Thoracic aorta (tissue), 2 donors: ENCODE results near the gene CNN3. TPM values are rescaled to one million over a fixed set of nuclear protein-coding genes. Genes with fewer than 3 reads are reported as not detected.

Experiments
- ATAC-seq: fragments of 150-250 bp; one replicate; pipeline ENCODE4 v1.8.0; 2017; ENCODE audit warnings: low read depth; ENCODE audit not compliant: insufficient number of reproducible peaks, low FRiP score
- DNase-seq: peaks from one replicate; pipeline ENCODE4 v3.0.0-alpha.2; 2020; ENCODE audit warnings: low spot score
- H3K27ac ChIP-seq, 2 donors: fragments of 200-600 bp; sonication (generic); 1 replicate in 1 of 2; 2 replicates in 1 of 2; pipeline ENCODE4 v1.5.1; 2016; ENCODE audit warnings: mild to moderate bottlenecking in 2 of 2, moderate library complexity in 2 of 2
- H3K27me3 ChIP-seq: fragments of 200-600 bp; sonication (generic); replicated peaks from 2 replicates; pipeline ENCODE4 v1.6.0; 2016; ENCODE audit warnings: mild to moderate bottlenecking; ENCODE audit not compliant: insufficient read depth
- H3K36me3 ChIP-seq: fragments of 200-600 bp; sonication (generic); one replicate; pipeline ENCODE4 v1.5.1; 2016
- H3K4me1 ChIP-seq, 2 donors: fragments of 200-600 bp; sonication (generic); 1 replicate in 1 of 2; 2 replicates in 1 of 2; pipeline versions ENCODE4 v1.5.1 to v1.6.0; 2016; ENCODE audit warnings: low read depth in 2 of 2, mild to moderate bottlenecking in 1 of 2; ENCODE audit not compliant: control insufficient read depth in 1 of 2
- H3K4me3 ChIP-seq: fragments of 200-600 bp; sonication (generic); 2 replicates; pipeline ENCODE4 v1.5.1; 2016; ENCODE audit warnings: mild to moderate bottlenecking
- H3K9me3 ChIP-seq: fragments of 200-600 bp; sonication (generic); 2 replicates; pipeline ENCODE4 v1.5.1; 2016
- total RNA-seq, 2 donors: library from RNA; depleted of rRNA; stranded (reverse); fragments of >200 nt; gene quantifications; one replicate each; pipeline versions ENCODE4 v1.1.0 to v1.2.3, GENCODE V29; 2016
- TF ChIP-seq, protein P1 (sequence below): fragments of 200-600 bp; sonication (generic); IDR thresholded peaks from one replicate; pipeline ENCODE4 v1.5.1; 2019; ENCODE audit warnings: antibody characterized with exemption

CNN3 gene
- 100 to 1,000 TPM; 225 to 257 TPM for total RNA-seq

DNA sequence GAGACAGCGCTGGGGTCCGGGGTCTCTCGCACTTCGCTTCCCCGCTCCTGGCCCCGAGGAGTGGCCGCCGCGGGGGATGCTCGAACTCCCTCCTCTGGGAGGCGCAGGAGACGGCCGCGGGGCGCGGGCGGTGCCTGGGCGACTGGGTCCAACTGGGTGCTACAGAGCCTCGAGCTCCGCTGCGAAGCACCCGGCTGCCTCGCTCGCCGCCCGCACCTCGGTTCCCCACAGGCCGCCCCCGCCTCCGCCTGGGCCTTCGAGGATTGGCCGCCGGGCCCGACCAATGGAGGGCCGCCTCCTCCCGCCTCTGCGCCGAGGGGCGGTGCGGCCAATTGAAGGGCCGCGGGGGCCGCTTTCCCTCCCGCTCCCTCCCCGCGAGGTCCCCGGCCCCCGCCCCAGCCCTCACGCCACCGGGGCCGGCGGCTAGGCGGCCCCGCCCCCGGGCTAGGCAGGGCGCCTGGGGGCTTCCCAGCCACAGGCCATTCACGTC, at the start of gene CNN3:
Gene CNN3, minus strand, starts transcription at position 196 of the 490 bp plus-strand sequence. CDS start 216 bp downstream, outside the sequence.
- ATAC-seq (peak; percentile 85), DNase-seq (peak; percentile 68)
- H3K27me3 ChIP-seq = no peaks in the 10 kb centered on the region
- H3K27ac ChIP-seq = peak within 1 kb of the TSS; percentile 99
- no peaks in the 10 kb centered on the region for H3K36me3 ChIP-seq
- TF ChIP-seq, protein P1, sequence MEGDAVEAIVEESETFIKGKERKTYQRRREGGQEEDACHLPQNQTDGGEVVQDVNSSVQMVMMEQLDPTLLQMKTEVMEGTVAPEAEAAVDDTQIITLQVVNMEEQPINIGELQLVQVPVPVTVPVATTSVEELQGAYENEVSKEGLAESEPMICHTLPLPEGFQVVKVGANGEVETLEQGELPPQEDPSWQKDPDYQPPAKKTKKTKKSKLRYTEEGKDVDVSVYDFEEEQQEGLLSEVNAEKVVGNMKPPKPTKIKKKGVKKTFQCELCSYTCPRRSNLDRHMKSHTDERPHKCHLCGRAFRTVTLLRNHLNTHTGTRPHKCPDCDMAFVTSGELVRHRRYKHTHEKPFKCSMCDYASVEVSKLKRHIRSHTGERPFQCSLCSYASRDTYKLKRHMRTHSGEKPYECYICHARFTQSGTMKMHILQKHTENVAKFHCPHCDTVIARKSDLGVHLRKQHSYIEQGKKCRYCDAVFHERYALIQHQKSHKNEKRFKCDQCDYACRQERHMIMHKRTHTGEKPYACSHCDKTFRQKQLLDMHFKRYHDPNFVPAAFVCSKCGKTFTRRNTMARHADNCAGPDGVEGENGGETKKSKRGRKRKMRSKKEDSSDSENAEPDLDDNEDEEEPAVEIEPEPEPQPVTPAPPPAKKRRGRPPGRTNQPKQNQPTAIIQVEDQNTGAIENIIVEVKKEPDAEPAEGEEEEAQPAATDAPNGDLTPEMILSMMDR = no peak
- H3K4me3 ChIP-seq = peak within 1 kb of the TSS; percentile 92
- H3K4me1 ChIP-seq = peaks cover 23 to 64% of the 10 kb centered on the region in 2 donors
- H3K9me3 ChIP-seq = no peaks in the 10 kb centered on the region

DNA sequence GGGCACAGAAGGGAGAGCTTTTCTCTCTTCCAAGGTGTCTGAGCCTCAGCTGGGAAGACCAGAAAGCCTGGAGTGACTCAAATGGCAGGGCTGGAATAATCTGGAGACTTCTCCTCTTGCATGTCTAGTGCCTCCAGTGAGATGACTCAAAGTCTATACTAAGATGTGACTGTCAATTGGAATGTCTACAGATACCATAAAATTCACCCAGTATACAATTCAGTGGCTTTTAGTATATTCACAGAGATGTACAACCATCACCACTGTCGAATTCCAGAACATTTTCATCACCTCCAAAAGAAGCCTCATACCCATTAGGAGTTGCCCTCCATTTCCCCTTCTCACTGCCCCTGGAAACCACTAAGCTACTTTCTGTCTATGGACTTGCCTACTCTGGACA, 47.9 kb upstream of the CNN3 start:
- TF ChIP-seq, protein P1 = no peak
- no peak overlapping the region for H3K4me3 ChIP-seq
- peaks cover 23 to 39% of the 10 kb centered on the region in 2 donors for H3K4me1 ChIP-seq
- no peaks in the 10 kb centered on the region for H3K27me3 ChIP-seq
- no peaks in the 10 kb centered on the region for H3K36me3 ChIP-seq
- ATAC-seq = no peak
- no peak overlapping the region for H3K27ac ChIP-seq
- H3K9me3 ChIP-seq = no peaks in the 10 kb centered on the region
- no peak for DNase-seq

DNA sequence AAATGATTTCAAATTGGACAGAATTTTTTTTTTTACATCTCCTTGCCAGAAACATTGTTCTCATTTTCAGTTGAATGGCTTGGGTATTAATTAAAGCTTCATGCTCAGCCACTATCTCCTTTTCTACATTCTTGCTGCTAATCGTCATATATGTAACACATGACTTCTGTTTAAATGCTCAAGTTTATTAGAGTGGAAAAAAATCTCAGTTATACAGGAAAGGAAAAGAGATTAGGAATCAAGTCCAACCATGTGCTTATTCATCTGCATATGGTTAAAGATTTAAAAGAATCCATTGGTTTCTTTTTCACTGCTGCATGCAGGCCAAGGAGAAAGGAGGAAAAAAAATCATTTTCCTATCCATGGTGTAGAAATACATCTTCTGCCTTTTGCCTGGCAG, 47.3 kb upstream of the CNN3 start:
- TF ChIP-seq, protein P1 = no peak
- Histone ChIP-seq H3K27ac (peak overlapping the region in 1 of 2 donors; percentile 70), H3K36me3 (no peaks in the 10 kb centered on the region), H3K27me3 (no peaks in the 10 kb centered on the region), H3K4me1 (peaks cover 23 to 39% of the 10 kb centered on the region in 2 donors), H3K9me3 (no peaks in the 10 kb centered on the region), H3K4me3 (no peak overlapping the region)
- no peak for DNase-seq
- no peak for ATAC-seq

DNA sequence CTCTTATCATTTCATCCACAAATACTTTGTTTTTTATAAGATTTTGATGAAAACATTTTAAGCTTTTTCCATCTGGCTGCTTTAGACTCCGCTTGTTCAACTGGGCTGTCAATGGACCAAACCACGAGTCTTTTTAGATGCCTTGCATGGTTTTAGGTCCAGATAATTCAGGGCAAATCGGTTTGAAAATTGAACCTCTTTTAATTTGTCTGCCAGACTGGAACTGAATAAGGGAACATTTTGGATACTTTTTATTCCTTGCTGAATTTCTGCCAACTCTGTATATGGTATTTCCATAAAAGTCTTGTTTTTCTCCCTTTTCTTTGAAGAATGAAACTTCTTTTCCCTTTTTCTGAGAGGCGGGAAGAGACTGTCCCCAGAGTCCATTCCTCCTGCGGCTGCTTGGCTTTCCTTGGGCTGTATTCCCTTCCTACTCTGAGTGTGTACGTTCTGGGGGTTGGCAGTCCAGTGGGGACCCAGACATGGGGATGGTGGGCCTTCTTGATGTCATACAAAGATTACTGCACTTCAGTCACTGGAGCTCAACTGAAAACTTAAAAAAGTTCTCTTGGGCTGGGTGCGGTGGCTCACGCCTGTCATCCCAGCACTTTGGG, 46.5 kb upstream of the CNN3 start:
- H3K4me3 ChIP-seq = peak overlapping the region; percentile 6
- peaks cover 23 to 39% of the 10 kb centered on the region in 2 donors for H3K4me1 ChIP-seq
- ATAC-seq (no peak), DNase-seq (no peak)
- peak overlapping the region; percentile 54 to 70 for H3K27ac ChIP-seq
- H3K36me3 ChIP-seq = no peaks in the 10 kb centered on the region
- H3K27me3 ChIP-seq = no peaks in the 10 kb centered on the region
- TF ChIP-seq, protein P1 = no peak
- no peaks in the 10 kb centered on the region for H3K9me3 ChIP-seq

DNA sequence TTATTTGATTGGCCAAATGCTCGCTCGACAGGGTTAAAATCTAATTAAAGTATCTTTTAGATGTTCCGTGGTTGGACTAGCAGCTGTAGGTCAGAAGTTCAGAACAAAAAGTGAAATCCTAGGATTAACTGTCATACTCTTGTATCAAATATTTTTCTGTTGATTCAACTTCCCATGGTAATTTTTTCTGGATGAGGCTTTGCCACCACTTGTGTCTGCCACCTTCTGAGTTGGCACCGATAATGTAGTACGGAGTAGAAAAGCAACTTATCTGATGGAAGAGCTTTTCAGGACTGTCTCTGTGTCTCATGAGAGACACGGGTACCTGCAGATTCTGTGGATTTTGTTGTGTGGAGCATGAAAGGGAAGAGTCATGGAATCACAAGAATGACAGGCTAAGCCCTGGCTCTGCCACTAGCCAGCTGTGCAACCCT, 44.6 kb upstream of the CNN3 start:
- Histone ChIP-seq H3K9me3 (no peaks in the 10 kb centered on the region), H3K36me3 (no peaks in the 10 kb centered on the region), H3K27ac (peak overlapping the region; percentile 16 to 45), H3K4me3 (no peak overlapping the region), H3K27me3 (no peaks in the 10 kb centered on the region), H3K4me1 (peaks cover 23 to 39% of the 10 kb centered on the region in 2 donors)
- TF ChIP-seq, protein P1 = no peak
- peak; percentile 47 for ATAC-seq
- no peak for DNase-seq
